Fibroblast of upper back skin (primary cell): ENCODE measurements around the gene KIR3DL1.
"Not testable (repeated sequence)": the region's sequence is repeated elsewhere in the genome, so short reads cannot be mapped to it uniquely, and the experiment has no call there.

ENCODE experiments used
- DNase-seq: peaks from one replicate; pipeline ENCODE4 v3.0.0-alpha.2; 2013

Gene KIR3DL1

GRCh38 chr19:54816251-54816650 is at the start of gene KIR3DL1:
KIR3DL1 (plus strand) TSS chr19:54816468.
- not testable (repeated sequence) for DNase-seq

DNA sequence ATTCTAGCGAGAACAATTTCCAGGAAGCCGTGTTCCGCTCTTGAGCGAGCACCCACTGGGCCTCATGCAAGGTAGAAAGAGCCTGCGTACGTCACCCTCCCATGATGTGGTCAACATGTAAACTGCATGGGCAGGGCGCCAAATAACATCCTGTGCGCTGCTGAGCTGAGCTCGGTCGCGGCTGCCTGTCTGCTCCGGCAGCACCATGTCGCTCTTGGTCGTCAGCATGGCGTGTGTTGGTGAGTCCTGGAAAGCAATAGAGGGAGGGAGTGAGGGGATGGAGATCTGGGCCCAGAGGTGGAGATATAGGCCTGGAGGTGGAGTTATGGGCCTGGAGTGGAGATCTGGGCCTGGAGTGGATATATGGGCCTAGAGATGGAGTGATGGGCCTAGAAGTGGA is 46.6 kb upstream of the KIR3DL1 start, which contains the start of gene KIR2DL1:
Gene KIR2DL1 (plus strand): TSS at position 148 of the 400 bp plus-strand sequence. CDS start 58 bp downstream, at position 206.
- DNase-seq: not testable (repeated sequence)

- not testable (repeated sequence) for DNase-seq
Measured at GRCh38 chr19:54770511-54770910, 45.8 kb upstream of the KIR3DL1 start.

- not testable (repeated sequence) for DNase-seq
Measured at GRCh38 chr19:54771018-54771960, 45.0 kb upstream of the KIR3DL1 start.

DNA sequence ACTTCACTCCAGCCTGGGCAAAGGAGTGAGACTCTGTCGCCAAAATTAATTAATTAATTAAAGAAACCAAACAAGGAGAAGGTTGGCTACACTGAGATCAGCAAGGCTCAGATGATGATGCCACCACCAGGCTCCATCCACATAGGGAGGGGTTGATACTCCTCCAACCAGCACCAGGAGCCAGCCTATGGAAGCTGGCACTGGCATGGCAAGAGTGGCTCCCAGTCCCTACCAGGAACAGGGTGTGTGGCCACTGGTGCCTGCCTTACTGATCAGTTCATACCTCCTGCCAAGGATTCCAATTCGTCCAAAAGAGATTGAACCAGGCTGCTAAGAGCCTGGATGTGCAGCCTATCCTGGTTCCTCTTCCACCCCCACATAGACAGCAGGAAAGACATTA is 43.6 kb upstream of the KIR3DL1 start:
- not testable (repeated sequence) for DNase-seq

DNA sequence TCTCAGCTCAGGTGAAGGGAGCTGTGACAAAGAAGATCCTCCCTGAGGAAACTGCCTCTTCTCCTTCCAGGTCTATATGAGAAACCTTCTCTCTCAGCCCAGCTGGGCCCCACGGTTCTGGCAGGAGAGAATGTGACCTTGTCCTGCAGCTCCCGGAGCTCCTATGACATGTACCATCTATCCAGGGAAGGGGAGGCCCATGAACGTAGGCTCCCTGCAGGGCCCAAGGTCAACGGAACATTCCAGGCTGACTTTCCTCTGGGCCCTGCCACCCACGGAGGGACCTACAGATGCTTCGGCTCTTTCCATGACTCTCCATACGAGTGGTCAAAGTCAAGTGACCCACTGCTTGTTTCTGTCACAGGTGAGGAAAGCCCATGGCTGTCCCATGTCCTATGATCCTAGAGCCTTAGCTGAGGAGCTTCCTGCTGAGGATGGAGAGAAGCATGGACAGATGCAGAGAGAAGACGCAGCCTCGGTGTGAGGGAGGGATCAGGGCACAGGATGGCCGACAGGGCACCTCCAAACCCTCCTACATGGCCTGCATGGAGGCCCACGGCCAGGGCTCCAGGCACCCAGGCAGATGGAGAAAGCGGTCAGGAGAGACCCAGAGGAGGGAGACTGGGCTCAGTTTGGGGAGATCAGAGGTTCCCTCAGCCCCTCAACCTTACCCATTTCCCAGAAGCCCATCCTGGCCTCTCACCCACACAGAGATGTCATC is 41.0 kb upstream of the KIR3DL1 start:
- not testable (repeated sequence) for DNase-seq

GRCh38 chr19:54775830-54776229 is 40.4 kb upstream of the KIR3DL1 start:
- not testable (repeated sequence) for DNase-seq

- DNase-seq: not testable (repeated sequence)
Measured at GRCh38 chr19:54777851-54778250, 38.4 kb upstream of the KIR3DL1 start.

DNA sequence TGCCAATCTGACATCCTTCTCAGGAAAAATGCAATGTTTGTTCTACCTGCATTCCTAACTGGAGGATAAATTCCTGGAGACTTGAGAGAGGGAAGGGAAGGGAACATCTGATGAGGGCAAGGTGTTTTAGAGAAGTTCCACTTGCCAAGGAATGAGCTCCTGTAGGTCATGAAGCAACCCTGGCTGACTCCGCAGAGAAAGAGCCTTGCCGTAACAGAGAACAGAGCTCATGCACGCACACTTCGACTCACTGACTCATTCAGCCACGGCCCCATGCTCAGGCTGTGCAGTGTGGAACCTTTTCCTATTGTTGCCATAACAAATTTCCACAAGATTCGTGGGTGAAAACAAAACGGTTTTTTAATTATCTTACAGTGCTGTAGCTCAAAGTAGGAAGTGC is 37.4 kb upstream of the KIR3DL1 start:
- not testable (repeated sequence) for DNase-seq

DNA sequence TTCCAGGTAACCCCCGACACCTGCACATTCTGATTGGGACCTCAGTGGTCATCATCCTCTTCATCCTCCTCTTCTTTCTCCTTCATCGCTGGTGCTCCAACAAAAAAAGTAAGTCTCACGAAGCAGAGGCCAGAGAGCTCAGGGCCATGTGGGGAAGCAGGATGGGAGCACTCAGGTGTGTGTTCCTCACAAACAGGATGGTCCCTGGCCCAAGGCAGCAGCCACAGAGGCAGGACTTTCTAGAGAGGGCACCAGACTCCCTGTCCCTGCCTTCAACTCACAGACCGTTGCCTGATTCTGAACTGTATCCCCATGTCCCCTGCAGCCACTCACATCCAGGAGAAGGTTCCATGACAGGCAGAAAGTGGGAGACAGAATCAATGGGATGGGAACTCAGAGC is 33.4 kb upstream of the KIR3DL1 start:
- not testable (repeated sequence) for DNase-seq

DNA sequence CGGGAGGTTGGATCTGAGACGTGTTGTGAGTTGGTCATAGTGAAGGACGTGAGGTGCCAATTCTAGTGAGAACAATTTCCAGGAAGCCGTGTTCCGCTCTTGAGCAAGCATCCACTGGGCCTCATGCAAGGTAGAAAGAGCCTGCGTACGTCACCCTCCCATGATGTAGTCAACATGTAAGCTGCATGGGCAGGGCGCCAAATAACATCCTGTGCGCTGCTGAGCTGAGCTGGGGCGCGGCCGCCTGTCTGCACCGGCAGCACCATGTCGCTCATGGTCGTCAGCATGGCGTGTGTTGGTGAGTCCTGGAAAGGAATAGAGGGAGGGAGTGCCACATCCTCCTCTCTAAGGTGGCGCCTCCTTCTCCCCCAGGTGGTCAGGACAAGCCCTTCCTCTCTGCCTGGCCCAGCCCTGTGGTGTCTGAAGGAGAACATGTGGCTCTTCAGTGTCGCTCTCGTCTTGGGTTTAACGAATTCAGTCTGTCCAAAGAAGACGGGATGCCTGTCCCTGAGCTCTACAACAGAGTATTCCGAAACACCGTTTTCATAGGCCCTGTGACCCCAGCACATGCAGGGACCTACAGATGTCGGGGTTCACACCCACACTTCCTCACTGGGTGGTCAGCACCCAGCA is 30.1 kb upstream of the KIR3DL1 start:
- not testable (repeated sequence) for DNase-seq

GRCh38 chr19:54788154-54788553 is 28.1 kb upstream of the KIR3DL1 start:
- DNase-seq: not testable (repeated sequence)

DNA sequence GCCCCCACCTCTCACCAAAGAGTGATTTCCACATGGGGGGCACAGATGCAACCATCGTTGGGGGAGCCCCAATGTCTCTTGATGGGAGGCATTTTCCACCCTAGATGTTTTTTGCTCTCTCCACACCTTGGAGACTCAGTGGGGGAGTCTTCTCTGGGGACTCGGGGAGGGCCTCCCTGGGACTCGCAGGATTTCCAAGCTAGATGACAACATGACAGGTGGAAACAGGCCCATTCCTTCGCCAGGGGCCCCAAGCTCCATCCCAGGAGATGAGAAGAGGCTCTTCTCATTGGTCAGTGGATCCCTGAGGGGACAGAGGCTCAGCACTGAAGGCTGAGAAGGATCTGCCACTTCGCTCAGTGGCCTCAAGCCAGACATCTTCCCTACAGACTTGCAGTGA is 25.6 kb upstream of the KIR3DL1 start:
- DNase-seq: no peak

GRCh38 chr19:54791476-54791875 is 24.8 kb upstream of the KIR3DL1 start:
- no peak for DNase-seq

DNA sequence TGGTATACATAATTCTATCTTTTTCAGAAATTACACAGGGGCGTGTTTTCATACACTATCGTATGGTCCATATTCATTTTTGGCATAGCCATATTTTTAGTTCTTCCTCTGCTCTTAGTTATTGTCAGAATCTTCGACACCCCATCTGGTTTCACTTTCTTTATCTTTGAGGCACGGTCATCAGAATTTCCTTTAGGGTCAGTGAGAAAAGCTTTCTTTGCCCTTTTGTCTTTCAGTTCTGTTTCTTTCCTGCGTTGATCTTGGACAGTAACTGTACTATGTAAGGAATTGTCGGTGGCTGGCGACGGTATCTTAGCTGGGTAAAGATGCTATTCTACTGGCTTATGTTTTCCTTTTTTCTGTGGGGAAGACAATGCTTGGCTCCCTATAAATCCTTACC is 23.5 kb upstream of the KIR3DL1 start:
- no peak for DNase-seq

GRCh38 chr19:54795758-54796157 is 20.5 kb upstream of the KIR3DL1 start:
- DNase-seq: no peak

GRCh38 chr19:54803410-54803809 is 12.9 kb upstream of the KIR3DL1 start, which contains the start of gene KIR2DL4:
KIR2DL4 (plus strand) TSS chr19:54803610; CDS start chr19:54803652, 42 bp downstream.
- DNase-seq: no peak

DNA sequence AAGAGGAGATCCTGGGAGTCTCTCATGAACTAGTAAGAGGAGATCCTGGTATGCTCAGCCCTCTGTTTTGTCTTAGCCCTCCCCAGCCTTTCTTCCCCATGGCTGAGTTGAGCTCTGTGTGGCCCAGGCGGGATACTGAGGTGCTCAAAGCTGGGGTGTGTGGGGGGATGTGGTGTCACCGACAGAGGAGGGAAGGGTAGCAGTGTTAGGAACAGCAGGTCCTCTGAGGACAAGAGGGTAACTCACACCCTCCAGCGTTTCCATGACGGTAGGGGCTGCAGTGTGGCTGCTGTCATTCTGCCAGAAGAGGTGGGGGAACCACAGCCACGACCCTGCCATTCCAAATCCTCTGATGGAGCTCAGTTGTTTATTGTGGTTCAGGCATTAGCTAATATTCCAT is 12.2 kb upstream of the KIR3DL1 start:
- no peak for DNase-seq

- no peak for DNase-seq
Measured at GRCh38 chr19:54804571-54804970, 11.7 kb upstream of the KIR3DL1 start.

DNA sequence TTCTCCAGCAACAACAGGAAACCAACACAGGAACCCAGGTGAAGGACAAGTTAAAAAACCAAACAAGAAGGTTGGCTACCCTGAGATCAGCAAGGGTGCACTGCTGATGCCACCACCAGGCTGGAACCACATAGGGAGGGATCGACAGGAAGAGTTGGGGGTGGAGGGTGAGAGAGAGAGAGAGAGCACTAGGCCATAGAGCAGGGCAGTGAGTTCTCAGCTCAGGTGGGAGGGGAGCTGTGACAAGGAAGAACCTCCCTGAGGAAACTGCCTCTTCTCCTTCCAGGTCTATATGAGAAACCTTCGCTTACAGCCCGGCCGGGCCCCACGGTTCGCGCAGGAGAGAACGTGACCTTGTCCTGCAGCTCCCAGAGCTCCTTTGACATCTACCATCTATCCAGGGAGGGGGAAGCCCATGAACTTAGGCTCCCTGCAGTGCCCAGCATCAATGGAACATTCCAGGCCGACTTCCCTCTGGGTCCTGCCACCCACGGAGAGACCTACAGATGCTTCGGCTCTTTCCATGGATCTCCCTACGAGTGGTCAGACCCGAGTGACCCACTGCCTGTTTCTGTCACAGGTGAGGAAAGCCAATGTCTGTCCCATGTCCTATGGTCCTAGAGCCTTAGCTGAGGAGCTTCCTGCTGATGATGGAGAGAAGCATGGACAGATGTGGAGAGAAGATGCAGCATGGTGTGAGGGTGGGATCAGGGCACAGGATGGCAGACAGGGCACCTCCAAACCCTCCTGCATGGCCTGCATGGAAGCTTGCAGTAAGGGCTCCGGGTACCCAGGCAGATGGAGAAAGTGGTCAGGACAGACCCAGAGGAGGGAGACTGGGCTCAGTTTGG is 10.4 kb upstream of the KIR3DL1 start:
- DNase-seq: no peak

DNA sequence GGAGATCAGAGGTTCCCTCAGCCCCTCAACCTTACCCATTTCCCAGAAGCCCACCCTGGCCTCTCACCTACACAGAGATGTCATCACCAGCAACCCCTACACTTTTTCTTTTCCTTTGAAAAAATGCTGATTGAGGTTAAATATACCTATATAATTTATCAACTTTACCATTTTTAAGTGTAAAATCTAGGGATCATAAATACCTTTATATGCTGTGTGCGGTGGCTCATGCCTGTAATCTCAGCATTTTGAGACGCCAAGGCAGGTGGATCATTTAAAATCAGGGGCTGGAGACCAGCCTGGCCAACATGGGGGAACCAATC is 9.8 kb upstream of the KIR3DL1 start:
- DNase-seq: no peak

- not testable (repeated sequence) for DNase-seq
Measured at GRCh38 chr19:54814571-54814970, 1.7 kb upstream of the KIR3DL1 start.
